Spinal cord (tissue), 10 donors: Measurements from ENCODE around the gene MED9. TPM values are rescaled to one million over a fixed set of nuclear protein-coding genes. Genes with fewer than 3 reads are reported as not detected.

Source experiments
- DNase-seq, 6 donors: peaks; one replicate each; pipeline versions ENCODE4 v3.0.0 to v3.0.0-alpha.2; 2013 to 2015; ENCODE audit warnings: low spot score in 6 of 6, low read depth in 4 of 6
- H3K27ac ChIP-seq: one replicate; pipeline ENCODE4 v1.5.1; 2013; ENCODE audit warnings: low read depth, low read length, control low read depth
- H3K27me3 ChIP-seq: one replicate; pipeline ENCODE4 v1.6.1; 2013; ENCODE audit warnings: low read length; ENCODE audit not compliant: control insufficient read depth, insufficient read depth
- H3K36me3 ChIP-seq: one replicate; pipeline ENCODE4 v1.6.1; 2013; ENCODE audit warnings: low read length; ENCODE audit not compliant: control insufficient read depth, insufficient read depth
- H3K4me1 ChIP-seq: one replicate; pipeline ENCODE4 v1.6.1; 2013; ENCODE audit warnings: low read length; ENCODE audit not compliant: control insufficient read depth, insufficient read depth
- H3K4me3 ChIP-seq: one replicate; pipeline ENCODE4 v1.5.1; 2013; ENCODE audit warnings: low read depth, low read length, control low read depth
- H3K9me3 ChIP-seq: one replicate; pipeline ENCODE4 v1.6.1; 2013; ENCODE audit warnings: low read length; ENCODE audit not compliant: control insufficient read depth, insufficient read depth
- WGBS: methylation state at CpG from one replicate; pipeline ENCODE4 v1.1.5; 2013; ENCODE audit warnings: missing lambda C conversion rate; ENCODE audit not compliant: insufficient coverage; 5-methylcytosine and 5-hydroxymethylcytosine counted together
- polyA plus RNA-seq, 2 donors: library from polyadenylated mRNA; unstranded; fragments of 120-200 nt; gene quantifications; one replicate each; pipeline ENCODE4 v1.2.1, GENCODE V29; 2013; ENCODE audit not compliant: insufficient read length in 2 of 2
- total RNA-seq, 2 donors: library from RNA; depleted of rRNA in 1 of 2; stranded (reverse); fragments of 120-200 nt in 1 of 2; fragments of >200 nt in 1 of 2; gene quantifications; one replicate each; pipeline versions ENCODE4 v1.2.3 to v1.2.4, GENCODE V29; 2013 to 2014
- donor health status: healthy.

MED9 gene
- total and polyA plus RNA-seq, 4 donors: 12.3 to 22.7 (median 18.3) TPM

GRCh38 chr17:17511881-17512858, 35.4 kb downstream of the MED9 start:
- H3K4me1 ChIP-seq: peaks cover 51% of the 10 kb centered on the region
- WGBS: 93% methylated on average over 24 of the region's 29 CpGs
- no peak overlapping the region for H3K27ac ChIP-seq
- H3K9me3 ChIP-seq: no peaks in the 10 kb centered on the region
- H3K27me3 ChIP-seq: no peaks in the 10 kb centered on the region
- no peak for DNase-seq
- peaks cover 60% of the 10 kb centered on the region for H3K36me3 ChIP-seq
- H3K4me3 ChIP-seq: no peak overlapping the region

DNA sequence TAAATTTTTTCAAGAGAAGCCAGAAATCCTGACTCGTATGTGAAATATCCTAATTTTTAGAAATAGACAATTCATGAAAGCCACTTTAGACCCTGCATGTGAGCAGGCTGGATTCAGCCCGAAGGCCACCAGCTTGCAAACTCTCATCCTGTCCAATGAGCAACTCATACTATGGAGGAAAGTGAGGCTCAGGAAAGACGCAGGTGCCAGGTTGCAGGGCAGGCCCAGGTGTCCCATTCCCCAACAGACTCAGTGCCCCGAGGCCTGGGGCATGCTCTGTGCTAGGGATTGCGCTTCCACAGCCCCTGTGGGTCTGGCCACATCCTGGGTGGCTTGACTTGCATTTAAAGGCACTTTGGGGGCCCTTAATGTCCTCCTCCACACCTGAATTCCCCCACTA, 36.1 kb downstream of the MED9 start:
- H3K4me1 ChIP-seq: peaks cover 44% of the 10 kb centered on the region
- 98% methylated on average over 4 of the region's 5 CpGs for WGBS

GRCh38 chr17:17513626-17514025, 36.8 kb downstream of the MED9 start:
- no peak for DNase-seq
- no peak overlapping the region for H3K27ac ChIP-seq
- H3K4me1 ChIP-seq: peaks cover 45% of the 10 kb centered on the region
- H3K27me3 ChIP-seq: no peaks in the 10 kb centered on the region
- WGBS: 84% methylated on average over 4 of the region's 7 CpGs
- no peak overlapping the region for H3K4me3 ChIP-seq
- H3K9me3 ChIP-seq: no peaks in the 10 kb centered on the region
- H3K36me3 ChIP-seq: peaks cover 60% of the 10 kb centered on the region

More for the DNA sequence above, 36.1 kb downstream of the MED9 start:
- H3K9me3 ChIP-seq: no peaks in the 10 kb centered on the region
- no peak overlapping the region for H3K4me3 ChIP-seq
- DNase-seq: no peak
- H3K27me3 ChIP-seq: no peaks in the 10 kb centered on the region
- H3K27ac ChIP-seq: no peak overlapping the region
- H3K36me3 ChIP-seq: peaks cover 58% of the 10 kb centered on the region

DNA sequence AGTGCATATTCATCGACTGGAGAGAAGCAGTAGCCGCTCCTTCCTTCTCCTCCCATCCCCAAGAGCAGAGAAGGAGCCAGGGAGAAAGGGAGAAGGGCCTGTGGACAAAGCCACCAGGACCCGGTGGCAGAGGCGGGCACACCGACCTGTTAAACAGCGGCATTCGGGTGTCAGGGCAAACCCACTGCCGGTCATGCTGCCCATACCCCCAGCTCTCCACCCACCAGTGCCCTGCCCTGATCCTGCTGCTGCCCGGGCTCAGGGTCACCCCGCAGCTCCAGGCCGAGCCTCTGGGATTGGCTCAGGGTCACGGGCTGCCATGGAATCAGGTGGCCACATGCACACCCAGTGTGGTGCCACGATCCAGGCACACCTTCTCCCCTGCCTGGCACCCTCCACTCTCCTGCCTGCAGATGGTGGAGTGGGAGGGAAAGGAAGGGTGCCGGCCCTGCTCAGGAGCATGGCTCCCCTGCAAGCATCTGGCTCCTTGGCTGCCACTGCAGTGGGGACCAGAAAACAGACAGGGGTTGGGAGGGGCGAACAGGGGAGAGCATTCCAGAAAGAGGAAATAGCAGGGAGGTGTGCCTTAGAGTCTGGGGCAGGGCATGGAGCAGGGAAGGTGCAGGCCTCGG, 37.7 kb downstream of the MED9 start:
- Histone ChIP-seq H3K4me1 (peaks cover 49% of the 10 kb centered on the region), H3K9me3 (no peaks in the 10 kb centered on the region), H3K36me3 (peaks cover 57% of the 10 kb centered on the region), H3K4me3 (no peak overlapping the region), H3K27me3 (no peaks in the 10 kb centered on the region), H3K27ac (no peak overlapping the region)
- 84% methylated on average over 11 of the region's 16 CpGs for WGBS
- no peak for DNase-seq

DNA sequence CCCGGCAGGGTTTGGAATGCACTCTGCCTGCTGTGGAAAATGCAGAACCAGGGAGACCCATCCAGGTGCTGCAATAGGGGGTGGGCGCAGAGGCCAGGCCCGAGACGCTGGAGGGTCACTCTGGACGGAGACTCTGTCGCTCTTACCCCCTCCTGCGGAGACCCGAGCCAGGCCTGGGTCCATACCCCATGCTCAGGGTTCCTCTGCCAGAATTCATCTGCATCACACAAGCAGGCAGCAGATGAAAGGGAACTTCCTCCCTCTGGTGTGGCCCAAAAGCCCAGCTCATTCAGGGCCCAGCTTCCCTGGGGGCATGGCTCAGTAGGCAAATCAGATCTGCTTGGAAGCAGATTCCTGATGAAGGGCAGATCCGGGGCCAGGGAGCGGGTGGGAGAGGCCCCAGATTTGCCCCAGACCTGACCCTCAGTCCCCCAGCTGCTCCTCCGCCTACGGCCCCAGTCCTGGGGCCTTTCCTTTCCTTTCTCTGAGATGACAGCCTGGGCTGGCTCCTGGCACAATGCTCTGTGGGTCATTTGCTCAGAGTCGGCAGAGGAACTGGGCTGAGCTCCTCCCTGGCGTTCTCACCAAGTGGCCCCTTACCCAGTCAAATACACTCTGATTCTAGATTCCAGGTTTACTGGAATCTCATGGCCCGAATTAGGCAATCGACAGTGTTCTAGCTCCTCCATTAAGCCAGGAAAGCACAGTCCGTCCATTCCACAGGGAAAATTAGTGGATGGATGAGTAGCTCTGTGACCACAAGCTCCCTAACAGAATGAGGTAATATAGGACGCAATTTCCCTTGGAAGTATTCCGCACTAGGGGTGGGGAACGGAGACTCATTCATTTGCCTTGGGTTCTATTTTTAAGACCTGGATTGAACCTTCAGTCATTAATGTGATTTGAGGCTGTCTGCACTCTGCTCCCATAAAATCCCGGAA, 38.5 kb downstream of the MED9 start:
- DNase-seq: peak in 1 of 6 donors; percentile 48
- Histone ChIP-seq H3K4me3 (no peak overlapping the region), H3K36me3 (peaks cover 57% of the 10 kb centered on the region), H3K27ac (no peak overlapping the region), H3K27me3 (no peaks in the 10 kb centered on the region), H3K9me3 (no peaks in the 10 kb centered on the region), H3K4me1 (peaks cover 55% of the 10 kb centered on the region)
- 64% methylated on average over 17 of the region's 21 CpGs for WGBS

- Histone ChIP-seq H3K27me3 (no peaks in the 10 kb centered on the region), H3K4me3 (no peak overlapping the region), H3K36me3 (peaks cover 57% of the 10 kb centered on the region), H3K27ac (no peak overlapping the region), H3K4me1 (peaks cover 56% of the 10 kb centered on the region), H3K9me3 (no peaks in the 10 kb centered on the region)
- no peak for DNase-seq
- WGBS: 63% methylated on average over 19 of the region's 21 CpGs
These were observed 39.4 kb downstream of the MED9 start for GRCh38 chr17:17515934-17516930.

DNA sequence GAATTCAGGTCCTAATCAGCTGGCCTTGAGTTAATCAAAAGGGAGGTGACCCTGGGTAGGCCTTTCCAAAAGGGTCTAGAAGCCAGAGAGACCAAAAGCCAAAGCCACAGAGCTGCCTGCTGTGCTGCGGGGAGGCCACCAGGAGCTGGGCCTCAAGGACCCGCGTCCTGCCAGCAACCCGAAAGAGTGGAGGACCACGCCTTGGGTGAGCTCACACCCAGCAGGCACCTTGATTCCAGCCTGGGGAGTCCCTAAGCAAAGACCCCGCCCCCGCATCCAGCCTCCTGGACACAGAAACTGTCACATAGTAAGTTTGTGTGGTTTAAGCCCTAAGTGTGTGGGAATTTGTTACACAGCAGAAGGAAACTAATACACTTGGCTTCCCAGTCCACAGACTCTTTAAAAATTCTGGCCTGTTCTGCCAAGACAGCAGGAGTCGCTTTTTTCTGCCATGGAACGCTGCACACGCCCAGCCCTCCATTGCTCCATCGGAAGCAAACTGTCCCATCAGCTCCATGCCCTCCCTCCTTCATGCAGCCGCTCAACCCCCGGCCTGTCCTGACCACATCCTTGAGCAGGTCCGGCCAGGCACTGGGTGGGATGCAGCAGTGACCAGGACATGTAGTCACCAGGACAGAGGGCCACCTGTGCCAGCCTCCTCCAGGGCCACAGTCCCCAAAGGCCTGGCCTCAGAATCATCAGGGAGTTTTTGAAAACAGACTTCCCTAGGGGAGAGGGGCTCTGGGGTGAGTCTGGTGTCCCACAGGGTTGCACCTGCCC, 40.3 kb downstream of the MED9 start:
- no peak overlapping the region for H3K27ac ChIP-seq
- no peak overlapping the region for H3K4me3 ChIP-seq
- no peaks in the 10 kb centered on the region for H3K27me3 ChIP-seq
- no peaks in the 10 kb centered on the region for H3K9me3 ChIP-seq
- peaks cover 60% of the 10 kb centered on the region for H3K36me3 ChIP-seq
- 95% methylated on average over 14 of the region's 14 CpGs for WGBS
- H3K4me1 ChIP-seq: peaks cover 59% of the 10 kb centered on the region
- no peak for DNase-seq

DNA sequence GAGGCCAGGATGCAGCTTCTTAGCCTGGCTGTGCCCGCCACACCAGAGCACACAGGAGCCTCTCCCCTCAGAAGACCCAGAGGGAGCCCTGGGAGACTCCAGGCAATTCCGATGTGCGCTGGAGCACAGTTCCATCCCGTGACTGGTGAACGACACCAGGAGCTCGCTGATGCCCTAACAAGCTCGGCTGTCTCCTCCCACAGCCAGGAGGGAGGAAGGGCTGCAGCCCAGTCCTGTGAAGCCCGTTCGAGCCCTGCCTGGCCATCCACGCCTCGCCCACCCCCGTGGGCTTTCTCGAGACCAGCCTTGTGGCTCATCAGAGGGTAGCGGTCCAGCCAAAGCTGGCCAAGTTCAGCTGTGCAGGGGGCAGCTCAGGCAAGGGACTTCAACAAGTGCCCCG, 41.2 kb downstream of the MED9 start:
- no peaks in the 10 kb centered on the region for H3K27me3 ChIP-seq
- WGBS: 71% methylated on average over 15 of the region's 15 CpGs
- no peaks in the 10 kb centered on the region for H3K9me3 ChIP-seq
- DNase-seq: no peak
- H3K4me3 ChIP-seq: no peak overlapping the region
- no peak overlapping the region for H3K27ac ChIP-seq
- peaks cover 54% of the 10 kb centered on the region for H3K36me3 ChIP-seq
- peaks cover 68% of the 10 kb centered on the region for H3K4me1 ChIP-seq
